HuH-7 (cell line): Measurements from ENCODE around the gene COL21A1.

ENCODE experiments used
- DNase-seq: peaks from one replicate; pipeline ENCODE4 v3.0.0; 2011; ENCODE audit warnings: low spot score

The COL21A1 gene

DNA sequence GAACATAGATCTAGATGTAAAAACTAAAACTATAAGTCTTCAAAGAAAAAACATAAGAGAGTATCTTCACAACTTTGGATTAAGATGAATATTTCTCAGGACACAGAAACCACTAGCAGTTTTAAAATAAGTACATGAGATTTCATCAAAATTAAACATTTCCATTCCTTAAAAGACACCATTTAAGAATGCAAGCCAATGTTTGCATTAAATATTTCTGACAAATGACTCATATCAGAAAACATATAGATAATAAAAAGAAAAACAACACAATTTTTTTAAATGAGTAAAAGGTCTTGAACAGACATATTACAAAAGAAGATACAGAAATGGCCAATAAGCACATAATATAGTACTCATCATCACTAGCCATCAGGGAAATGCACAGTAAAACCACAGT is 59.7 kb downstream of the COL21A1 start:
- no peak for DNase-seq

DNA sequence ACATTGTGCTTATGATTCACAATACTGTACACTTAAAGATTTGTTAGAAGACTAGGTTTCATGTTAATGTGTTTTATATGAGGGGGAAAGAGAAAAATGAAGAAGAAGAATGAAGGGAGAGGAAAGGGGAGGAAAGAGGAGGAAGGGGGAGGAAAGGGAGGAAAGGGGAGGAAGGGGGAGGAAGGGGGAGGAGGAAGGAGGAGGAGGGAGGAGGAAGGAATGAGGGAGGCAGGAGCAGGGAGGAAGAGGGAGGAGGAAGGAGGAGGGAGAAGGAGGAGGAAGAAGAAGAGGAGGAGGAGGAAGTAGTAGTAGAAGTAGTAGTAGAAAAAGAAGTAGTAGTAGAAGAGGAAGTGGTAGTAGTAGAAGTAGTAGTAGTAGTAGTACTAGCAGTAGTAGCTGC is 70.6 kb downstream of the COL21A1 start:
- DNase-seq: no peak

DNA sequence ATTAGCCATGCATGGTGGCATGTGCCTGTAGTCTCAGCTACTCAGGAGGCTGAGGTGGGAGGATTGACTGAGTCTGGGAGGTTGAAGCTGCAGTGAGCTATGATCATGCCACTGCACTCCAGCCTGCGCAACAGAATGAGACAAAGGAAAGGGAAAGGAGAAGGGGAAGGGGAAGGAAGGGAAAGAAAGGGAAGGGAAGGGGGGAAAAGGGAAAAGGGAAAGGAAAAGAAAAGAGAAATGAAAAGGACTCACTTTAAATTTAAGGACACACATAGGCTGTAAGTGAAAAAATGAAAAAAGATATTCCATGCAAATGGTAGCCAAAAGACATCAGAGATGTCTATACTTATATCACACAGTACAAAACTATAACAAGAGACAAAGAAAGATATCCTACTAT is 74.2 kb downstream of the COL21A1 start:
- DNase-seq: no peak

DNA sequence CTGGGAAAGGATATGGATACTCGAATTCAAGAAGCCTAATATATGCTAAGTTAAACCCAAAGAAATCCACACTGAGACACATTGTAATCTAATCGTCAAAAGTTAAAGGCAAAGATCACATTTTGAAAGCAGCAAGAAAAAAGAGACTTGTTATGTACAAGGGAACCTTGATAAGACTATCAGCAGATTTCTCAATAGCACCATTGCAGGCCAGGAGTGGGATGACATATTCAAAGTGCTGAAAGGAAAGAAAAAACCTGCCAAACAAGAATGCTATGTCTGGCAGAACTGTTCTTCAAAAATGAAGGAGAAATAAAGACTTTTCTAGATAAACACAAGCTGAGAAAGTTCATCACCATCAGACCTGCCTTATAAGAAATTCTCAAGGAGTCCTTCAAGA is 75.2 kb downstream of the COL21A1 start:
- no peak for DNase-seq

DNA sequence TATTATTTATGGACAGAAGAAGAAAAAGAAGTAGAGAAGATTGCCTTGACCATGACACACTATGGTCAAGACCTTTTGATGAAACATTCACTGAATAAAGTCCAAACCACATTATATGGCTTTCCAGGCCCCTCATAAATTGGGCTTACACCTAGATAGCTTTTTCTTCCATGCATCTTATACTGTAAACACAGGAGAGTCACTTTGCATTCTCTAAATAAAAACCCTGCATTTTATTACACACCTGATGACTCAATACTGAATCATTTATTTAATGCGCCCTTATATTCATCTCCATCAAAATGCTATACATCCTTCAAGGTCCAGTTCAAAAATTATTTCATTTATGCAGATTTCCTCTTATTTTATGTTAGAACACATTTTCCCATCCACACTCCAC is 78.0 kb downstream of the COL21A1 start:
- no peak for DNase-seq

DNA sequence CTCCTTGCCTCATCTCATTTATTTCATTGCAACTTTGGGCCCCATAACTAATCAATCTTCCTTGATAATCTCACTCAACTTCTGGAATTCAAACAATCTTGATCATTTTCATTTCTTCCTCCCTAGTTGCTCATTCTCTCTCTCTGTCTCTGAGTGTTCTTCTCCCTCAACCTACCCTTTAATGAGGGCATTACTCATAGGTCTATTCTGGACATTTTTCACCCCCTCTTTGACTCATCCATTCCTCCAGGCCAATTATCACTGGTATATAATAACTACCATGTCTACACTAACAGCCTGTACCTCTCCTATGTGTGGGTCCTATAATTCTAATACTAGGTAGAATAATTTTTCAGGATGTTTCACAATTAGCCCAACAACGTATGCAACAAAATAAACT is 78.8 kb downstream of the COL21A1 start:
- DNase-seq: no peak

DNA sequence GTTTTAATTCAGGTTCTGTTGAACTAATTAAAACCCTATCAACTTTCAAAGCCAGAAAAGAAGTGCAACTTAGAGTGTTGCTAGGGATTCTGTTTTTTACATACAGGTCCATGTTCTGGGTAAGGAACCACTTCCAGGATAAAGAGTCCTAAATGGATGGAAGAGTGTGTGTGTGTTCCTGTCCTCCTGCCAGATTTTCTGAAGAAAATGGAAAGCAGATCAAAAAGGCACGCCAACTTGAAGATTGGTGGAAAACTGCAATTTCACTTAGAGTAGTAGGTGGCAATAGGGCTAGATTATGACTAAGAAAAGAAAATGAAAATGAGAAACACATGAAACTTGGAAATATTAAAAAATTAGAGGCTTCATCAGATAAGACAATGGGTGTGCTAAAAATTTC is 85.3 kb downstream of the COL21A1 start:
- DNase-seq: no peak

DNA sequence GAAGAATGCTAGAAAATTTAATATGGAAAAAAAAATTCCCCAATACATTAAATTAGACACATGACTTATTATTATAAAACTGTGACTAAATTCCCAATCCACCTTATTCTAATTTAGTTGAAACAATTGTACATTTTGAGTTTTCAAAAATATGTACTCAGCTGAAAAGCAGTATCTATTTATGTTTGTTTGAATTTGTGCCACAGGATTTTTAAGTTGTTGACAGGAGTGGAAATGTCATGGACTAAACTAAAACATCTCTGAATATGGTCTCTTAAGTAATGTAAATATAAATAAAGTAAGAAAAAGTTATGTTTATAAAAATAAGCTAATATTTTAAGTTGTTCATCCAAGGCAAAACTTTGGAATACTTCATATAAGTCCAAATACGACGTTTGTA is 86.9 kb downstream of the COL21A1 start:
- DNase-seq: no peak

DNA sequence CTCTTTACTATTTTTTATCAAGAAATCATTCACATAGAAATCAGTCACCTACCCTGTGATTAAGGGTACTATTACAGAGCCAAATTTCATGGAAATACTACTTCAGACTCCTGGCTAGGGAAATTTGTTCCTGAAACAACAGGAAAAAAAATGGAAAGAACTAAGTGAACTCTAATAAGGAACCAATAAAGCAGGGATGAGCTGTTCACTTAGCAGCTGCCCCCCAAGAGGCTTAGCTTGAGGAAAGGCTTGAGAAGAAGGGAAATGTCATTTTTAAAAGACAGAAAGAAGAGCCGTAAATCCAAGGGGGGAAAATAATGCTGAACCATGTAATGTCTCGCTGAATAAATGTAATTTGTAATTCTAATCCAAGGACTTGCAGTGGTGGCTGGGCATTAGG is 88.8 kb downstream of the COL21A1 start:
- DNase-seq: no peak

DNA sequence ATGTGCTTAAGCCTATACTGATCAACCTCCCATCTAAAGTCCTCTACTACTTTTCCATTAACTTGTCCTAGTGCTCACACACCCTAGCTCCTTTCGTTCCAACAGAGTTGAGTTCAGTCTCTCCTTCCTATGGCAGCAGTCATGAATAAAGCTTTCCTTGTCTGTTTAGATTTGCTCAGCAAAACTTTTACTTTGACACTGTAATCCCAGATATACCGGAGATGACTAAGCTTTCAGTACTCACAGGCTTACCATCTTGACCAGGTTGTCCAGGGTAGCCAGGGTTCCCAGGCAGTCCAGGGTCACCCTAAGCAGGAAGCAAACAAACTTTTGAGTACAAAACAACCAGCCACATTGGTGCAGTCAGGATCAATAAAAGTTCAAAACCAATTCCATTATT is 90.7 kb downstream of the COL21A1 start:
- no peak for DNase-seq

DNA sequence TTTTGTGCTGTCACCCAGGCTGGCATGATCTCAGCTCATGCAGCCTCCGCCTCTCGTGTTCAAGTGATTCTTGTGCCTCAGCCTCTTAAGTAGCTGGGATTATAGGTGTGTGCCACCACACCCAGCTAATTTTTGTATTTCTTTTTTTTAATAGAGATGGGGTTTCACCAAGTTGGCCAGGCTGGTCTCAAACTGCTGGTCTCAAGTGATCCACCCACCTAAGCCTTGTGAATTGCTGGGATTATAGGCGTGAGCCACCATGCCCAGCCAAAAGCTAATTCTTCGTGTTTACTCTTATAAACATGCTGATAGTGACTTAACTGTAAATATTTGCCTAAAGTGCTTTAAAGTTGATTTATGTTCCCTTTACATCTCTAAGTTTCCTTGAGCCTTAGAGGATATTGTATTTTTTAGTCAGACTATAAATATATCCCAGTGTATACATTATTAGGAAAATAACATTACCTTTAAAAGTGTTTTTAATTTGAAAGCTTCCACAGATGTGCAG is 91.7 kb downstream of the COL21A1 start:
- no peak for DNase-seq

DNA sequence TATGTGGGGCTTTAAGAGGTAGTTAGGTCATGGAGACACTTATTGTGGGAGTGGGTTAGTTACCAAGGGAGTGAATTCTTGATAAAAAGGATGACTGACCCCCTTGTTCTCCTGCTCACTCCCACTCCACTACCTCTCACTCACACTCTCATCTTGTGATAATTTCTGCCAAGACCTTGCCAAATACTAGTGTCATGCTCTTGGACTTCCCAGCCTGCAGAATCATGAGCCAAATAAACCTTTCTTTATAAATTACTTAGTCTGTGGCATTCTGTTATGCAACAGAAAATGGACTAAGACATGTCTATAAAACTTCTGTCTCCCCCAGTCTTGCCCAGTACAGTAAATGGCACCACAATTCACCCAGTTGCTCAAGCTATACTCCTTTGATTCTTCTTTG is 93.3 kb downstream of the COL21A1 start:
- no peak for DNase-seq

DNA sequence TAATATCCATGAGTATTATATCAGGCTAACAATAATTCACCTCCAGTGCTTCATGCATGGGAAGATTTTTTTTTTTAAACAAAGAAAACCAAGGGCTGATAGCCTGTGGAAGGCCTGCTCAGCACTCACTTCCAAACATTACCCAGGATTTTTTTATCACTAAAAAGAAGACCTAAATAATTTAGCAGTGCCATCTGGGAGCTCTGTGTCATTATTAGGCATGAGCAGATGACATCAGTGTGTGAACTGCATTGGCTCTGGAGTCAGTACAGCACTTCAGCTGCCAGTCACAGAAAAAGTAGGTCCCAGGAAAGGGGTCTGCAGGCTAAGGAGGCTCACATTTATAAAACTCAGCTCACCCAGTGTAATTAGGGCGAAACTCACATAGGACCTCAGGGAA is 94.8 kb downstream of the COL21A1 start:
- DNase-seq: no peak

DNA sequence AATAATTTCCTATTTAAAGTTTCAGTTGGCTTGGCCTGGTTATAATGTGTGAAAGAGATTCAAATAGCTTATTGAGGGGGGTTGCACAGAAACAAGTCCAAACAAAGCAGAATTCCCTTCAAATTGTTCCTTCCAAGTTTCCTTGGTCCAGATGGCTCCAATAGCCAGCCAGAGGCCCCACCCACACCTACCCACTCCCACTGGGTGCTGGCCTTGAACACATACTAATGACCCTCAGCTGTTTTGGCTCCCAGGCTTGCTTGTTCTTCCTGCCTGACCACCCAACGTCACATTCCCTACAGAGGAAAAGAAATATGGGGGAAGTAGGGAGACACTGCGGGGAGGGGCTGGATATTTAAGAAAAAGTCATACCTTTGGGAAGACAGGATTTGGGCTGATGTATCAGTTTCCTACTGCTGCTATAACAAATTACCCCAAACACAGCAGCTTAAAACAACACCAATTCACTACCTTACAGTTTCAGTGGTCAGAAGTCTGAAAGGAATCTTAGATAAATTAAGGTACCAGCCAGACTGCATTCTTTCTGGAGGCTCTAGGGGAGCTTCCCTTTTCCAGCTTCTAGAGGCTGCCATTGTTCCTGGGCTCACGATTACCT is 95.7 kb downstream of the COL21A1 start:
- DNase-seq: no peak

DNA sequence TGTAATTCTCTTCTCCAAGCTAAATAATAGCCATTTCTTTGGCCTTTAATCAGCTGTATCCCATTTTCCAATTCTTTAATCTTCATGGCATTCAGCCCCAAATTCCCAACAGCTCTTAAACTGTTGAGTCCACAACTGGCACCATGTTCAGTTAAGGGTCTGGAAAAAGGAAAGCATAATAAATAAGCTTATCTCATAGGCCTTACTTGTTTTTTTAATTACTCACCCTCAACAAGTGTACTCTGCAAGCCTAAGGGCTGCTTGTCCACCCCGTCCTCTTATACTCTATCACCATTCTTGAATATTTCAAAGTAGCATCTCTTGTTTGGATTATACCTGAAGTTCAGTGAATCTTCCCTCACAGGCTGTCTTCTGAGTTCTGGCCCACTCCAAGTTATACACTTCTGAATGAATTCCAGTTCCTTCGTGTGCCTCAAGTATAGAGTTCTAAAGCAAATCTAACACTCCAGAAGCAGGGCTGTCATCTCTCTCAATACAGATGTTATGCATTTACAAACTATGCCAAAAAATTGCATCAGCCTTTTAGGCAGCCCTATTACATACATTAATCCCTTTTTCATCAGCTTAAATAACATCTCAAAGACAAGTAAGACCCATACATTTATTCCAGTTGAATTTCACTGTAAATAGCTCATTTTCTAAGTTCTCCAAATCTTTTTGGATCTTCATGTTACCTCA is 98.7 kb downstream of the COL21A1 start:
- no peak for DNase-seq

DNA sequence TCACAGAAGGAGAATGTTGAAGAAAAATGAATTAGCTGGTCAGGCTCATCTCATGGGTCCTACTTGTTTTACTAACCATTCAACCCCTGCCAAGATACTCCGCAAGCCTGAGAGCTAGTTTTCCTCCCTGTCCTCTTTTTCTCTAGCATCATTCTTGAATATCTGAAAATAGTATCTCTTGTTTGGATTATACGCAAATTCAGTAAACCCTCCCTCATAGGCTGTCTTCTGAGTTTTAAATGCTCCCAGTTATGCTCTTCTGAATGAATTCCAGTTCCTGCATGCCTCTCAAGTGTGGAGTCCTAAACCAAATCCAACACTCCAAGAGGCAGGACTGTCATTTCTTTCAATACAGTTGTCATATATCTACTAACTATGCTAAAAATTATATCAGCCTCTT is 99.6 kb downstream of the COL21A1 start:
- DNase-seq: no peak

DNA sequence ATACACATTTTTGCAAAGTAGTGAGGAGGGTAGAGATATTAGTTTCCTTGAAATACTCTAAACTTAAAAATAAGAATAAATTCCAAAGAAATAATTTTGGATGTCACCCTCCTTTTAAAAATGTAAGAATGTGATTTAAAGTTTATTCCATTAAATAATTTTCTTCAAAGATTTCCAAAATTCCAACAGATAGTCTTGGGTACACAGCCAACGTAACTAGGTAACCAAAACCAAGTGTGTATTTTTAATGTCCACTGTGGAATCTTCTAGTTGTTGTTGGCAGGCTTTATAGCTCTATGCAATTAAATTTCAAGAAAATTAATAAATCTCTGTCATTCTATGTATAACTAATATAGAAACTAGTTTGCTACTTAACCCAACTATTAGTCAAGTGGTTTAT is 101.3 kb downstream of the COL21A1 start:
- no peak for DNase-seq

DNA sequence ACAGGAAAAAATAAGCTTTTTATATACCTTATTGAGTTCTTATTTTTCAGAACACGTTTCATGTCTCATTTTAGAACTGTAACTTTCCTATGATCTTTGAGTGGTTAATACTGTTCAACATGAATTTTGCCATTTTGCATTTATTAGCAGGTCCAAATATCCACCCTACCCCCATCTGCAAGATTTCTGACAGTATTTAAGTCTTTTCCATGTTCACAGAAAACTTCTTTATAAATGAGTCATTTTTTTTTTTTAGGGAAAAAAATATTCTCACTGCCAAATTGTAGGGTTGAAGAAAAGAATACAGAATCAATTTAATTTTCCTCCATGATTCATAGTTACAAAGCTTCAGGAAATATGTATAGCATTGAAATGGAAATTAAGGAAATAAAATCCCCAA is 101.8 kb downstream of the COL21A1 start:
- no peak for DNase-seq

DNA sequence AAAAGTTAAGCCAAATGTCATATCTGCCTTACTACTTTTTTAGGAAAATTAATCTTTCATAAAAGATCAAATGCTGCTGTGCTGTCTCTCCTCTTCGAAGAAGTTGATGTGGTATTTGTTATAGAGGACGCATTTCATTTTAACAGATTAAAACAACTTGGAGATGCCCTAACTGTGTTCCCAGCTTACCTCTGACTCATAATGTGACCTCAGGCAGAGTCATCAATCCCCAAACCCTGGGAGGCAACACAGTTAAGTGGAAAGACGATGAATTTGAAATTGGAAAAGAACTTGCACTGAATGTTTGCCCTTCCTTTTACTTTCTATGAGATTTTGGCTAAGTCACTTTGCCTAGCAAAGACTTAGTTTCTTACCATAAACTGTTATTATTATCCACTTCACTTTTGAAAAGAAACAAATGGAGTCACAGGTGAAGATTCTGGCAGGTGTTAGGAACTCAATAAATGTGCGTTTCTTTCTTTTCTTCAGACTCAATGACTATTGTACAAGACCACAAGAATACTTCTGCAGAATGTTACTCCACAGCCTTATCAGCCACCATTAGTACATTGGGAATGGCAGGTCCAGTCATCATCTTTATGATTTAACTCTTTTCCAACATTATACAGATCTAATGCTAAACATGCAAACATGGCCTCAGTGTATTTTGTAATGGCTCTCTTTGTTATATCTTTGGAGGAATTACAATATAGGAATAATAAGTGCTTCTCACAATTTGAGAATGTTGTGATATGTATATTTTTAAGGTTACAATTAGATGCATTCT is 102.6 kb downstream of the COL21A1 start:
- DNase-seq: no peak

DNA sequence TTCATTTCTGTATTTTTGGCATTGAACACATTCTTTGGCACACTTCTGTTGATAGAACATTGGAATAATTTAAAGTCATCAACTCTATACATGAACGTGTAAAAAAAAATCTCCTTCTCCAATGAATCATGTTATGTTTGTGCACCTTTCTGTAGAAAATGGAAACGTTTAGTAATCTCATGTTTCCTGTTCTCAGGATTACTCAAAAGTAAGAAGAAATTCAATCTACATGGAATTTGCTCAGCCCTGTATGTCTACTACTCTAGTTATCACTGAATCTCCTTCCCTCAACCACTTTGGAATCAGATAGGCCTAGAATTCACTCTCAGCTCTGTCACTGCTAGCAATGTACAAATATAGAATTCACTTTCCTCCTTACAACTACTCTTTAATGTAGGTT is 103.6 kb downstream of the COL21A1 start:
- no peak for DNase-seq

DNA sequence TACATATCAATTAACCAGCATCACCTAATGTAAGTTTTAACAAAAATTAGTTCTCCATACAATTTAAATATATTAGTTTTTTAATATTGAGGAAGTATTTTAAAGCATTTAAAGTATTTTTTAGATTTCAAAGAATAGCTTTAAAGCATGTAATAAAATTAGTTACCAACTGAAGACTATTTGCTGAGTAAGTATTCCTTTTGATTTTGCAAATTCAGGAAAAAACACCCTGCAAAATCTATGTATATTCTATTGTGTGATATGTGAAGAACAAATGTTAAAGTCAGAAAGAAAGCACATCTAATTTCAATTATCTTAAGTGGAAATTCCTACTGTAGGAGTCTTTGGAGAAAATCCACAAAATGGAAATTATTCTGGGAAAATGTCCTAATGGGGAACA is 107.3 kb downstream of the COL21A1 start:
- no peak for DNase-seq

DNA sequence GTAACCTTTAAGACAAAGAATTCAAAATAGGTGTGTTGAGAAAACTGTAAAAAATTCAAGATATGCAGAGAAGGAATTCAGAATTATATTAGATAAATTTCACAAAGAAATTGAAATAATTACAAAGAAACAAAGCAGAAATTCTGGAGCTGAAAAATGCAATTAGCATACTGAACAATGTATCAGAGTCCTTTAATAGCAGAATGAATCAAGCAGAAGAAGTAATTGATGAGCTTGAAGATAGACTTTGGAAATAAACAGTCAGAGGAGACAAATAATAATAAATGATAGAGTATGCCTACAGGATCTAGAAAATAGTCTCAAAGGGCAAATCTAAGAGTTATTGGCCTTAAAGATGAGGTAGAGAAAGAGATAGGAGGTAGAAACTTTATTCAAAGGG is 131.7 kb downstream of the COL21A1 start:
- DNase-seq: no peak

DNA sequence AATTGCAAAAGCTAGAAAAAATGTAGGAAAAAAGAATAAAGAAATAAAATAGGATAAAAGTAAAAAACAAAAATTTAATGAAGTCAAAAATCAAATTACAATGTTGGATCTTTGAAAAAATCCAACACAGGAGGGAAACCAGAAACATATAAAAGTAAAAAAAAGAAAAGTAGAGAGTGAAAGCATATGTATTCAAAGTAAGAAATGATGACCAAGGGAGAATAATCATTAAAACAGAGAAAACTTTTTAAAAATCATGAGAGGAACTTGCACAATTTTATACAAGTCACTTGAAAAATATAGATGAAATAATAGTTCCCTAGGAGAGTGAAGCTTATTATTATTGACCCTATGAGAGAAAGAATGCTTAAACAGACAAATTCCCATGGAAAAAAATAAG is 138.2 kb downstream of the COL21A1 start:
- no peak for DNase-seq
